PC-3 (cell line): ENCODE data around the gene MESP2.

Experiments
- CTCF ChIP-seq: fragments of 300-600 bp; sonication (generic); conservative IDR thresholded peaks from 2 replicates; pipeline ENCODE4 v1.5.1; 2017; ENCODE audit warnings: antibody characterized with exemption, low read depth, mild to moderate bottlenecking, low read length
- EZH2 ChIP-seq: fragments of 300-600 bp; sonication (generic); IDR thresholded peaks from one replicate; pipeline ENCODE4 v1.6.1; 2017; ENCODE audit warnings: antibody characterized with exemption, mild to moderate bottlenecking, low read length; ENCODE audit not compliant: unreplicated experiment

DNA sequence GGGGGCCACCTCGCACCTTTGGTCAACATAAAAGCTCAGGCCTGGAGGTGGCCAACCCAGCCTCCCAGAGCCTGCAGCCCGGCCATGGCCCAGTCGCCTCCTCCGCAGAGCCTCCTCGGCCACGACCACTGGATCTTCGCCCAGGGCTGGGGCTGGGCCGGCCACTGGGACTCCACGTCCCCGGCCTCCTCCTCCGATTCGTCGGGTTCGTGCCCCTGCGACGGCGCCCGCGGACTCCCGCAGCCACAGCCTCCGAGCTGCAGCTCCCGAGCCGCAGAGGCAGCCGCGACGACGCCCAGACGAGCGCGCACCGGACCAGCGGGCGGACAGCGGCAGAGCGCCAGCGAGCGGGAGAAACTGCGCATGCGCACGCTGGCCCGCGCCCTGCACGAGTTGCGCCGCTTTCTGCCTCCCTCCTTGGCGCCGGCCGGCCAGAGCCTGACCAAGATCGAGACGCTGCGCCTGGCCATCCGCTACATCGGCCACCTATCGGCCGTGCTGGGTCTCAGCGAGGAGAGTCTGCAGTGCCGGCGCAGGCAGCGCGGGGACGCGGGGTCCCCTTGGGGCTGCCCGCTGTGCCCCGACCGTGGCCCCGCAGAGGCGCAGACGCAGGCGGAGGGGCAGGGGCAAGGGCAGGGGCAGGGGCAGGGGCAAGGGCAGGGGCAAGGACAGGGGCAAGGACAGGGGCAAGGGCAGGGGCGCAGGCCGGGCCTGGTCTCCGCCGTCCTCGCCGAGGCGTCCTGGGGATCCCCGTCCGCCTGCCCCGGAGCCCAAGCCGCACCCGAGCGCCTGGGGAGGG is at the start of gene MESP2:
- no peak for TF ChIP-seq EZH2
- TF ChIP-seq CTCF: 0 out of 2 replicates have a peak, but pooled peaks have one; percentile 16
